Activated gamma-delta T cell treated with Interleukin-2 at 50 U/mL for 16 hours (primary cell): Measurements from ENCODE around the gene SYT13.
"Not testable (repeated sequence)": the region's sequence is repeated elsewhere in the genome, so short reads cannot be mapped to it uniquely, and the experiment has no call there.

Source experiments
- DNase-seq: peaks from one replicate; pipeline ENCODE4 v3.0.0-alpha.2; 2020

The SYT13 gene

GRCh38 chr11:45270946-45271716 lies 15.0 kb downstream of the SYT13 start:
- DNase-seq = no peak

- DNase-seq = no peak
These were observed 16.5 kb downstream of the SYT13 start for GRCh38 chr11:45269678-45270077.

GRCh38 chr11:45267652-45268299 lies 18.4 kb downstream of the SYT13 start:
- DNase-seq = no peak

GRCh38 chr11:45267052-45267451 lies 19.1 kb downstream of the SYT13 start:
- no peak for DNase-seq

- DNase-seq = no peak
These were observed 19.5 kb downstream of the SYT13 start for GRCh38 chr11:45266676-45267020.

- no peak for DNase-seq
These were observed 20.0 kb downstream of the SYT13 start for GRCh38 chr11:45265969-45266675.

- DNase-seq = no peak
These were observed 21.2 kb downstream of the SYT13 start for GRCh38 chr11:45264839-45265515.

- no peak for DNase-seq
These were observed 22.4 kb downstream of the SYT13 start for GRCh38 chr11:45263773-45264172.

GRCh38 chr11:45262900-45263299 lies 23.2 kb downstream of the SYT13 start:
- no peak for DNase-seq

- no peak for DNase-seq
These were observed 26.1 kb downstream of the SYT13 start for GRCh38 chr11:45260071-45260470.

- DNase-seq = no peak
These were observed 26.5 kb downstream of the SYT13 start for GRCh38 chr11:45259592-45259991.

- DNase-seq = no peak
These were observed 27.1 kb downstream of the SYT13 start for GRCh38 chr11:45258982-45259530.

- no peak for DNase-seq
These were observed 32.1 kb downstream of the SYT13 start for GRCh38 chr11:45254070-45254469.

- no peak for DNase-seq
These were observed 32.5 kb downstream of the SYT13 start for GRCh38 chr11:45253640-45254039.

- no peak for DNase-seq
These were observed 33.3 kb downstream of the SYT13 start for GRCh38 chr11:45252877-45253276.

- DNase-seq = no peak
These were observed 33.8 kb downstream of the SYT13 start for GRCh38 chr11:45252134-45252856.

- no peak for DNase-seq
These were observed 36.0 kb downstream of the SYT13 start for GRCh38 chr11:45250035-45250718.

- DNase-seq = not testable (repeated sequence)
These were observed 36.8 kb downstream of the SYT13 start for GRCh38 chr11:45249372-45249771.

- DNase-seq = no peak
These were observed 37.6 kb downstream of the SYT13 start for GRCh38 chr11:45248501-45249011.

GRCh38 chr11:45247433-45247832 lies 38.7 kb downstream of the SYT13 start:
- no peak for DNase-seq

GRCh38 chr11:45246241-45246640 lies 39.9 kb downstream of the SYT13 start:
- DNase-seq = no peak
